Liver (tissue), 9 donors: ENCODE results near the gene BTRC. TPM values are rescaled to one million over a fixed set of nuclear protein-coding genes. Genes with fewer than 3 reads are reported as not detected.

Experiments used
- DNase-seq: peaks from one replicate; pipeline ENCODE4 v3.0.0-alpha.2; 2017; ENCODE audit warnings: low spot score
- H3K27ac ChIP-seq, 2 donors: one replicate each; pipeline ENCODE4 v1.7.0; 2013; ENCODE audit warnings: inconsistent platforms in 2 of 2, low read length in 2 of 2, control low read depth in 1 of 2, low read depth in 1 of 2, mild to moderate bottlenecking in 1 of 2
- H3K27me3 ChIP-seq, 4 donors: one replicate each; pipeline versions ENCODE4 v1.6.1 to v1.7.0; 2013; ENCODE audit warnings: low read length in 3 of 4, inconsistent platforms in 1 of 4, mild to moderate bottlenecking in 1 of 4, moderate library complexity in 1 of 4; ENCODE audit not compliant: control insufficient read depth in 4 of 4, insufficient read depth in 4 of 4
- H3K36me3 ChIP-seq, 4 donors: one replicate each; pipeline versions ENCODE4 v1.6.1 to v1.7.0; 2013; ENCODE audit warnings: low read length in 3 of 4, mild to moderate bottlenecking in 3 of 4, low read depth in 1 of 4, moderate library complexity in 1 of 4; ENCODE audit not compliant: control insufficient read depth in 4 of 4, insufficient read depth in 3 of 4
- H3K4me1 ChIP-seq, 4 donors: one replicate each; pipeline versions ENCODE4 v1.6.1 to v1.7.0; 2013; ENCODE audit warnings: low read length in 3 of 4, mild to moderate bottlenecking in 3 of 4, moderate library complexity in 1 of 4; ENCODE audit not compliant: control insufficient read depth in 4 of 4, insufficient read depth in 4 of 4
- H3K4me3 ChIP-seq, 3 donors: one replicate each; pipeline versions ENCODE4 v1.6.1 to v1.7.0; 2013; ENCODE audit warnings: low read length in 3 of 3, control low read depth in 1 of 3, low read depth in 1 of 3, mild to moderate bottlenecking in 1 of 3
- H3K9ac ChIP-seq, 2 donors: one replicate each; pipeline ENCODE4 v1.7.0; 2013; ENCODE audit warnings: low read length in 2 of 2, mild to moderate bottlenecking in 2 of 2, moderate library complexity in 2 of 2, control low read depth in 1 of 2, low read depth in 1 of 2
- H3K9me3 ChIP-seq, 4 donors: one replicate each; pipeline versions ENCODE4 v1.6.1 to v1.7.0; 2013; ENCODE audit warnings: low read length in 3 of 4; ENCODE audit not compliant: control insufficient read depth in 4 of 4
- CTCF ChIP-seq: fragments of 150-350 bp; IDR thresholded peaks from 2 replicates; pipeline ENCODE4 v1.5.1; 2017; ENCODE audit warnings: improper control_type of control experiment, low read depth, low read length; ENCODE audit not compliant: missing input control
- EGR1 ChIP-seq, 2 donors: IDR thresholded peaks; 2 replicates each; pipeline ENCODE4 v1.6.1; 2016 to 2018; ENCODE audit warnings: antibody characterized with exemption in 2 of 2, low read depth in 2 of 2
- FOXA1 ChIP-seq: IDR thresholded peaks from 2 replicates; pipeline ENCODE4 v1.6.1; 2016; ENCODE audit warnings: antibody characterized with exemption
- FOXA2 ChIP-seq: IDR thresholded peaks from 2 replicates; pipeline ENCODE4 v1.6.1; 2016; ENCODE audit warnings: antibody characterized with exemption
- GABPA ChIP-seq, 2 donors: IDR thresholded peaks in 1 of 2; conservative IDR thresholded peaks in 1 of 2; 2 replicates each; pipeline ENCODE4 v1.6.1; 2016; ENCODE audit warnings: antibody characterized with exemption in 2 of 2, mild to moderate bottlenecking in 1 of 2, moderate library complexity in 1 of 2
- HNF4A ChIP-seq, 2 donors: conservative IDR thresholded peaks; 2 replicates each; pipeline ENCODE4 v1.6.1; 2016; ENCODE audit warnings: antibody characterized with exemption in 2 of 2, mild to moderate bottlenecking in 2 of 2
- HNF4G ChIP-seq: IDR thresholded peaks from 2 replicates; pipeline ENCODE4 v1.6.1; 2016; ENCODE audit warnings: antibody characterized with exemption
- JUND ChIP-seq, 2 donors: IDR thresholded peaks; 2 replicates each; pipeline ENCODE4 v1.6.1; 2016; ENCODE audit warnings: antibody characterized with exemption in 2 of 2
- MAX ChIP-seq: IDR thresholded peaks from 2 replicates; pipeline ENCODE4 v1.6.1; 2016; ENCODE audit warnings: antibody characterized with exemption
- NR2F2 ChIP-seq: IDR thresholded peaks from 2 replicates; pipeline ENCODE4 v1.6.1; 2016; ENCODE audit warnings: antibody characterized with exemption
- RAD21 ChIP-seq, 2 donors: IDR thresholded peaks; 2 replicates each; pipeline ENCODE4 v1.6.1; 2016; ENCODE audit warnings: antibody characterized with exemption in 2 of 2, mild to moderate bottlenecking in 2 of 2
- REST ChIP-seq: IDR thresholded peaks from 2 replicates; pipeline ENCODE4 v1.6.1; 2016; ENCODE audit warnings: antibody characterized with exemption, mild to moderate bottlenecking
- RXRA ChIP-seq, 2 donors: IDR thresholded peaks; 2 replicates each; pipeline ENCODE4 v1.6.1; 2017 to 2018; ENCODE audit warnings: antibody characterized with exemption in 2 of 2, mild to moderate bottlenecking in 1 of 2
- SP1 ChIP-seq: IDR thresholded peaks from 2 replicates; pipeline ENCODE4 v1.6.1; 2018; ENCODE audit warnings: antibody characterized with exemption, mild to moderate bottlenecking
- TAF1 ChIP-seq: conservative IDR thresholded peaks from 2 replicates; pipeline ENCODE4 v1.6.1; 2016; ENCODE audit warnings: antibody characterized with exemption, mild to moderate bottlenecking
- ZBTB33 ChIP-seq: IDR thresholded peaks from 2 replicates; pipeline ENCODE4 v1.6.1; 2016; ENCODE audit warnings: antibody characterized with exemption
- WGBS: extraction: QIAGEN DNeasy Blood & Tissue Kit; methylation state at CpG from one replicate; pipeline ENCODE4 v1.1.7; 2013; 5-methylcytosine and 5-hydroxymethylcytosine counted together
- polyA plus RNA-seq, 2 donors: library from polyadenylated mRNA; stranded (reverse) in 1 of 2; unstranded in 1 of 2; fragments of 200-250 nt in 1 of 2; fragments of >200 nt in 1 of 2; fragmentation: Nextera tagmentation in 1 of 2; extraction: Ambion mirVana in 1 of 2; gene quantifications; one replicate each; pipeline versions ENCODE4 v1.2.1 to v1.2.3, GENCODE V29; 2013 to 2015
- total RNA-seq, 2 donors: library from RNA; depleted of rRNA; stranded (reverse); fragments of >200 nt; gene quantifications; one replicate each; pipeline ENCODE4 v1.2.3, GENCODE V29; 2014
- donor health status: healthy.
- donor health status: healthy.
- donor health status: healthy.
- donor health status: healthy.
- donor health status: healthy.

The BTRC gene
- total and polyA plus RNA-seq, 4 donors: 2.7 to 28.2 (median 5.9) TPM

GRCh38 chr10:101550965-101551364, 197.0 kb downstream of the BTRC start:
- Histone ChIP-seq H3K4me1 (no peaks in the 10 kb centered on the region), H3K36me3 (peaks cover 0 to 23% (median 2%) of the 10 kb centered on the region in 4 donors), H3K27ac (no peak overlapping the region), H3K9ac (no peak overlapping the region), H3K27me3 (no peaks in the 10 kb centered on the region), H3K4me3 (no peak overlapping the region), H3K9me3 (no peaks in the 10 kb centered on the region)
- WGBS: 98% methylated on average over 2 of the region's 2 CpGs
- no peak for DNase-seq
- TF ChIP-seq SP1 (no peak), REST (no peak)

GRCh38 chr10:101552442-101552841, 198.5 kb downstream of the BTRC start:
- TF ChIP-seq REST (no peak), EGR1 (IDR thresholded peaks at IDR 0.05; ENCODE audit: low read depth in 2 of 2) (no peak), MAX (no peak), NR2F2 (no peak), RXRA (IDR thresholded peaks at IDR 0.05) (no peak)

GRCh38 chr10:101557541-101557940, 203.6 kb downstream of the BTRC start:
- DNase-seq: no peak
- 89% methylated on average over 2 of the region's 2 CpGs for WGBS
- Histone ChIP-seq H3K4me3 (no peak overlapping the region), H3K27me3 (no peaks in the 10 kb centered on the region), H3K9me3 (no peaks in the 10 kb centered on the region), H3K9ac (no peak overlapping the region), H3K27ac (no peak overlapping the region), H3K36me3 (peaks cover 0 to 12% (median 0%) of the 10 kb centered on the region in 4 donors), H3K4me1 (no peaks in the 10 kb centered on the region)
- no peak for TF ChIP-seq MAX
- no peak for TF ChIP-seq RAD21 (IDR thresholded peaks at IDR 0.05)
- no peak for TF ChIP-seq FOXA2
- no peak for TF ChIP-seq SP1
- TF ChIP-seq NR2F2: no peak
- TF ChIP-seq EGR1 (IDR thresholded peaks at IDR 0.05; ENCODE audit: low read depth in 2 of 2): no peak
- no peak for TF ChIP-seq ZBTB33
- TF ChIP-seq GABPA (IDR thresholded peaks at IDR 0.05 in 1 of 2, conservative IDR thresholded peaks at IDR 0.05 in 1 of 2): no peak
- TF ChIP-seq TAF1: no peak
- no peak for TF ChIP-seq CTCF
- no peak for TF ChIP-seq FOXA1
- TF ChIP-seq HNF4G: no peak
- TF ChIP-seq RXRA (IDR thresholded peaks at IDR 0.05): no peak
- TF ChIP-seq HNF4A (conservative IDR thresholded peaks at IDR 0.05): no peak
- no peak for TF ChIP-seq JUND (IDR thresholded peaks at IDR 0.05)

More at GRCh38 chr10:101552442-101552841, 198.5 kb downstream of the BTRC start:
- Histone ChIP-seq H3K27me3 (no peaks in the 10 kb centered on the region), H3K36me3 (peaks cover 0 to 23% (median 2%) of the 10 kb centered on the region in 4 donors), H3K9me3 (no peaks in the 10 kb centered on the region), H3K4me3 (no peak overlapping the region), H3K4me1 (no peaks in the 10 kb centered on the region), H3K9ac (no peak overlapping the region), H3K27ac (no peak overlapping the region)
- 98% methylated on average over 3 of the region's 3 CpGs for WGBS
- no peak for DNase-seq
